VCaP (cell line): Measurements from ENCODE around the gene UBLCP1.

Source experiments
- H3K27ac ChIP-seq: fragments of 450-650 bp; 2 replicates; pipeline ENCODE4 v1.5.1; 2017
- TF ChIP-seq, protein P1 (sequence below): fragments of 450-650 bp; conservative IDR thresholded peaks from 2 replicates; pipeline ENCODE4 v1.5.1; 2017; ENCODE audit warnings: mild to moderate bottlenecking, moderate library complexity

UBLCP1 gene

DNA sequence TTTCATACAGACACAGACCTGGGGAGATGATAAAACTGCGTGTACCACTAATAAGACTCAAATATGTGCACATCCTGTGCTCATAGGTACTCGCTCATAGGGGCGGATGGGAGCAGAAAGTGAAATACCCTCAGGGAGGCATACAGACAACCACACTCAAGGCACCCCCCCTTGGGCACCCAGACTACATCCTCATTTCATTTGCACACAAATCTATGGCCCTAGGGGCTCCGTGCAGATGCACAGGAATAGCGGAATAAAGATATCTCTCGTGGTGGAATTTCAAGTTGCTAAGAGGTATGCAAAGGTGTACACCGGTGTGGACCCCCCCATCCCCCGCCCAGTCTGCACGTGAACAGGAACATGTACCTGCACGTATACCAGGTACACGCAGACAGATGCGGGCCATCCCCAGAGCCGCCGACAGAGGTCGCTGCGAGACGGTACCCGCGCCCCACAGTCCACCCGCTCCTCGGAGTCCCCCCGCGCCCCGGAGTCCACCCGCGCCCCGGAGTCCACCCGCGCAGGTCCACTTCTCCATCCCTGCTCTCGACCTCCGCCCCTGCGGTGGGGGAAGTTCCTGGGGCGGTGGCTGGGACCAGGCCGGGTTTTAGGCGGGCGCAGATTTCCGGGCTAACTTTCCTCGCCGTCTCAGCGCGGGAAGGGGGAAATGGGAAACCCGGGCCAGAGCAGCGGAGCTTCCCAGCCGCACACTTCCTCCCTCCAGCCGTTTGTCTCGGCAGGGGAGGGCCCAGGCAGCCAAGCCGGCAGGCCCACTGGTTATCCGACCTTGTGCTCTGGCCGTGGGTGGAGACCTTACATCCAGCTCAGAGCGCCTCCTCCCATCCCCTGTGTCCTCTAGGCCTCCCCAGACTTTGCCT, 68.2 kb downstream of the UBLCP1 start:
- TF ChIP-seq, protein P1, sequence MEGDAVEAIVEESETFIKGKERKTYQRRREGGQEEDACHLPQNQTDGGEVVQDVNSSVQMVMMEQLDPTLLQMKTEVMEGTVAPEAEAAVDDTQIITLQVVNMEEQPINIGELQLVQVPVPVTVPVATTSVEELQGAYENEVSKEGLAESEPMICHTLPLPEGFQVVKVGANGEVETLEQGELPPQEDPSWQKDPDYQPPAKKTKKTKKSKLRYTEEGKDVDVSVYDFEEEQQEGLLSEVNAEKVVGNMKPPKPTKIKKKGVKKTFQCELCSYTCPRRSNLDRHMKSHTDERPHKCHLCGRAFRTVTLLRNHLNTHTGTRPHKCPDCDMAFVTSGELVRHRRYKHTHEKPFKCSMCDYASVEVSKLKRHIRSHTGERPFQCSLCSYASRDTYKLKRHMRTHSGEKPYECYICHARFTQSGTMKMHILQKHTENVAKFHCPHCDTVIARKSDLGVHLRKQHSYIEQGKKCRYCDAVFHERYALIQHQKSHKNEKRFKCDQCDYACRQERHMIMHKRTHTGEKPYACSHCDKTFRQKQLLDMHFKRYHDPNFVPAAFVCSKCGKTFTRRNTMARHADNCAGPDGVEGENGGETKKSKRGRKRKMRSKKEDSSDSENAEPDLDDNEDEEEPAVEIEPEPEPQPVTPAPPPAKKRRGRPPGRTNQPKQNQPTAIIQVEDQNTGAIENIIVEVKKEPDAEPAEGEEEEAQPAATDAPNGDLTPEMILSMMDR, result peak; percentile 83
- peak overlapping the region; percentile 58 for H3K27ac ChIP-seq

DNA sequence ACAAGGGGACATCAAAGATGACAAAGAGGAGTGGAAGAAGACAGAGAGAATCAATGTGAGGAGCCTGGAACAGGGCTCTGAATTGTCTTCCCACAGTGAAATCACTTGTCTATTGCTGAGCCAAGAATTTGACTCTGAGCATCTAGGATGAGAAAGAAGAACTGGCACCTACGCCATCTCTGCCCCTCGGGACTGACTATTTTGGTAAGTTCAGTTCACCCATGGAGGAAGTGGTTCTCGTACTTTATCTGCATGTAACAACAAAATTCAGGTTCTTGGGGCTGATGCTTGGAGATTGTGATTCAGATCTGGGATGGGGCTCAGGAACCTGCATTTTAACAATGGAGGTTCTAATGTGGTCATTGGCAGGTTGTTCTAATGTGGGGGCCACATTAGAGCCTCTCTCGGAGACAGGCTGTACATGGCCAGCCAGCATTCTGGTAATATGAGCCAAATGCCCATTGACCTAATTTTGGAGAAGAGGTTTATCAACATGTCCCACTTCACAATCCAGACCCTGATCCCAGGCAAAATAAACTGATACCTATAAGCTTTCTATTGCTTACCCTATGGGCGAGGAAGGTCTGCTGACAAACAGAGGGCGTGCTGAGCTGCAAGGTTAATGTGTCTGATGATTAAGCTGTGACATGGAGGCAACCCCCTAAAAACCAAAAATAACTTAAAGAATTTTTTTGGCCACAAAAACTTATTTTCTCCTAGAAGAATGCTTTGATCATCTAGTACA, 69.9 kb downstream of the UBLCP1 start:
- TF ChIP-seq, protein P1, result no peak
- no peak overlapping the region for H3K27ac ChIP-seq

DNA sequence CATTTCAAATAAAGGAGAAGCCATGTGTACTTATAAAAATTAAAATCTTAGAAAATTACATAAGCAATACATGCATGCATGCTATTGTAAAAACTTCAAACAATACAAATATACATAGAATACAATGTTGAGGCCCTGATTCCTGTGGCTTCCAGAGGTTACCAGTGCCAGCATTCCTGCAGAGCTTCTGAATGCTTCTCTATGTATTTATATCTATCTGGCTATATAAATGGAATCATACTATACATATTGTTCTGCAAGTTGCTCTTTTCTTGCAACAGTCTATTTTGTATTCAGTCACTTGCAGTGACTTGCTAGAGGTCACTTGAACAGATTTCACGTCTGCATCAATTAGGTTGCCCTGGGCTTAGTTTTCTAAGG, 70.4 kb downstream of the UBLCP1 start:
- TF ChIP-seq, protein P1, result no peak
- H3K27ac ChIP-seq, result no peak overlapping the region
